GM21367 (cell line): ENCODE results near the gene GPR55.

Experiments
- ATAC-seq: cut with Tn5 transposase; IDR thresholded peaks from one replicate; pipeline ENCODE4 v1.9.1; 2021; ENCODE audit not compliant: unreplicated experiment

The GPR55 gene

GRCh38 chr2:230919681-230920080 lies 5.4 kb downstream of the GPR55 start:
- no peak for ATAC-seq

- ATAC-seq: no peak
Observed at GRCh38 chr2:230919240-230919639, 5.8 kb downstream of the GPR55 start.

GRCh38 chr2:230916218-230916617 lies 8.8 kb downstream of the GPR55 start:
- ATAC-seq: no peak

- no peak for ATAC-seq
Observed at GRCh38 chr2:230915319-230915718, 9.7 kb downstream of the GPR55 start.

- ATAC-seq: no peak
Observed at GRCh38 chr2:230914886-230915285, 10.2 kb downstream of the GPR55 start.

GRCh38 chr2:230913406-230914143 lies 11.5 kb downstream of the GPR55 start:
- no peak for ATAC-seq

GRCh38 chr2:230912724-230913123 lies 12.3 kb downstream of the GPR55 start:
- ATAC-seq: no peak

- ATAC-seq: no peak
Observed at GRCh38 chr2:230912046-230912445, 13.0 kb downstream of the GPR55 start.

GRCh38 chr2:230910546-230911177 lies 14.4 kb downstream of the GPR55 start:
- ATAC-seq: no peak

- ATAC-seq: no peak
Observed at GRCh38 chr2:230909841-230910545, 15.0 kb downstream of the GPR55 start.

GRCh38 chr2:230908595-230909191 lies 16.3 kb downstream of the GPR55 start:
- ATAC-seq: no peak

GRCh38 chr2:230908092-230908594 lies 16.9 kb downstream of the GPR55 start:
- no peak for ATAC-seq

- no peak for ATAC-seq
Observed at GRCh38 chr2:230907361-230908091, 17.5 kb downstream of the GPR55 start.

- no peak for ATAC-seq
Observed at GRCh38 chr2:230906471-230907230, 18.4 kb downstream of the GPR55 start.

GRCh38 chr2:230905448-230906421 lies 19.3 kb downstream of the GPR55 start:
- no peak for ATAC-seq

- ATAC-seq: no peak
Observed at GRCh38 chr2:230904856-230905447, 20.1 kb downstream of the GPR55 start.

- ATAC-seq: no peak
Observed at GRCh38 chr2:230903231-230904150, 21.6 kb downstream of the GPR55 start.
